IgD-negative memory B cell (primary cell): Measurements from ENCODE around the gene INAFM2. TPM values are rescaled to one million over a fixed set of nuclear protein-coding genes. Genes with fewer than 3 reads are reported as not detected.

Experiments used
- H3K27ac Mint-ChIP-seq, 3 donors: one replicate each; pipeline ENCODE4 v1.8.0; 2020 to 2022; ENCODE audit warnings: mild to moderate bottlenecking in 3 of 3, mixed read lengths in 3 of 3, moderate library complexity in 1 of 3
- H3K27me3 Mint-ChIP-seq: one replicate; pipeline ENCODE4 v1.8.0; 2021; ENCODE audit warnings: mixed read lengths
- H3K36me3 Mint-ChIP-seq: one replicate; pipeline ENCODE4 v1.8.0; 2020; ENCODE audit warnings: mild to moderate bottlenecking, mixed read lengths
- H3K4me1 Mint-ChIP-seq, 3 donors: one replicate each; pipeline ENCODE4 v1.8.0; 2020 to 2022; ENCODE audit warnings: mixed read lengths in 3 of 3, mild to moderate bottlenecking in 1 of 3
- H3K4me3 Mint-ChIP-seq, 4 donors: one replicate each; pipeline ENCODE4 v1.8.0; 2020 to 2022; ENCODE audit warnings: mild to moderate bottlenecking in 4 of 4, mixed read lengths in 4 of 4, moderate library complexity in 3 of 4
- H3K9me3 Mint-ChIP-seq, 3 donors: one replicate each; pipeline ENCODE4 v1.8.0; 2020 to 2021; ENCODE audit warnings: mixed read lengths in 3 of 3, mild to moderate bottlenecking in 1 of 3
- polyA plus RNA-seq: library from polyadenylated mRNA; unstranded; fragments of 300-500 nt; fragmentation: Illumina TruSeq; gene quantifications from one replicate; pipeline ENCODE4 v1.2.3, GENCODE V29; 2021

INAFM2 gene
- polyA plus RNA-seq, 1 donor from 2014 or later: 1.3 TPM

DNA sequence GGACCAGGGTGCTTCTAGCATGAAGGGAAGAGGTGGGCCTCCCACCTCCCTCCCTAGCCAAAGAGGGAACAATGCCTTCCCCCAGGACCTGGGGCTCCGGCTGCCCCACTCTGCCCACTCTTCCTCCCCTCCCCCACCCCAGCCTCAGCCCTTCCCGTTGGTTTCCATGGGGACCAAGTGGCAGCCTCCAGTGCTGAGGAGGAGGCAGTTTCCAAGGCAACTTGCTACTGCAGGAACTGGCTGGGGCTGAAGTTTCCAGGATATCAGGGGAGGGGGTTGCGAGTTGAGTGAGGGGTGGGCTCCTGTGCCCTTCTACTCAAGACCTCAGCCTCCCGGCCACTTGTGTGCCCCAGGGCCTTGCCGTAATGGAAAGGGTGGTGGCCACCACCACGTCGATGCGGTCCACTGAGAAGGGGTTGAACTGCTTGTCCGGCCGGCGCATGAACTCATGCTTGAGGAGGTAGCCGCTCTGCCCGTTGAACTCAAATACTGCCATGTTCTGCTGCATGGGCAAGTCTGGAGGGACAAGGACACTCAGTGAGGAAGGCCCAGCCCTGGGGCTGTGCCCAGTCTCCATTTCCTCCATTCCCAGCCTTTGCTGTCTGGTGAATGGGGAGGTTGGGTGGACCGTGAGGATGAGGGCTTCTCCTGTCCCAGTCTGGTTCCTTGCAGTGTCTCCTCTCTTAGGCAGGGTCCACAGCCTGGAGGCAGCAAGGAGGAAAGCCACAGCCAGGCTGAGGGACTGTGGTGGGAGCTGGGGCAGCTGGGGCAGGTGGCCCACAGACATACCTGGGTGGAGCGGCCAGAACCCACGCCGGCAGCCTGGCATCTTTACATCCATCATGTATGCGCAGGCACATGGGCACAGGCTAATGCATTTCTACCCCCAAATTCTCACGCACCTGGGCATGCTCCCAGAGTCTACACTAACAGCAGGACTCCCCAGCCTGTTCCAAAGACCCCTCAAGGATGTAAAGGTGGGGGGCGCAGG is 29.3 kb upstream of the INAFM2 start:
- H3K4me1 Mint-ChIP-seq: peaks cover 0 to 6% (median 2%) of the 10 kb centered on the region in 3 donors
- H3K27me3 Mint-ChIP-seq: no peaks in the 10 kb centered on the region
- H3K27ac Mint-ChIP-seq: no peak overlapping the region
- H3K4me3 Mint-ChIP-seq: no peak overlapping the region
- H3K36me3 Mint-ChIP-seq: peaks cover under 1% of the 10 kb centered on the region
- no peaks in the 10 kb centered on the region for H3K9me3 Mint-ChIP-seq

DNA sequence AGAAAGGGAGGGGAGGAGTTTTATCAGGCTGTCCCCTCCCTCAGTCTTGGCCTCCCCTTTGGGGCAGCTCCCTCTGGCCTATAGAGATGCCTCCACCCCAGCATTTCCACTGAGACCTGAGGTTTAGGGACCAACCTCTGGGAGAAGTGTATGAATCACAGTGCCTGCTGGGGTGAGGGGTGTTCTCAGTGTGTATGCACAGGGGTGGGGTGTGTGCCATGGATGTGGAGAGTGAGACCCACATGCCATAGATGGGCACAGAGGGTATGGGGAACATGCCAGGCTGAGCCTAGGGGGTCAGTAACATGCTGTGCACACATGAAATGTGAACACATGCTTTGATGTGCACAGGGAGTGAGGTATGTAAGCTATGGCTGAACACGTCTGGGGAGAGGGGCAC is 28.2 kb upstream of the INAFM2 start:
- no peaks in the 10 kb centered on the region for H3K27me3 Mint-ChIP-seq
- H3K4me1 Mint-ChIP-seq: peaks cover 0 to 3% (median 3%) of the 10 kb centered on the region in 3 donors
- peaks cover 7% of the 10 kb centered on the region for H3K36me3 Mint-ChIP-seq
- no peak overlapping the region for H3K4me3 Mint-ChIP-seq
- no peak overlapping the region for H3K27ac Mint-ChIP-seq
- peaks cover 0 to 2% (median 0%) of the 10 kb centered on the region in 3 donors for H3K9me3 Mint-ChIP-seq

DNA sequence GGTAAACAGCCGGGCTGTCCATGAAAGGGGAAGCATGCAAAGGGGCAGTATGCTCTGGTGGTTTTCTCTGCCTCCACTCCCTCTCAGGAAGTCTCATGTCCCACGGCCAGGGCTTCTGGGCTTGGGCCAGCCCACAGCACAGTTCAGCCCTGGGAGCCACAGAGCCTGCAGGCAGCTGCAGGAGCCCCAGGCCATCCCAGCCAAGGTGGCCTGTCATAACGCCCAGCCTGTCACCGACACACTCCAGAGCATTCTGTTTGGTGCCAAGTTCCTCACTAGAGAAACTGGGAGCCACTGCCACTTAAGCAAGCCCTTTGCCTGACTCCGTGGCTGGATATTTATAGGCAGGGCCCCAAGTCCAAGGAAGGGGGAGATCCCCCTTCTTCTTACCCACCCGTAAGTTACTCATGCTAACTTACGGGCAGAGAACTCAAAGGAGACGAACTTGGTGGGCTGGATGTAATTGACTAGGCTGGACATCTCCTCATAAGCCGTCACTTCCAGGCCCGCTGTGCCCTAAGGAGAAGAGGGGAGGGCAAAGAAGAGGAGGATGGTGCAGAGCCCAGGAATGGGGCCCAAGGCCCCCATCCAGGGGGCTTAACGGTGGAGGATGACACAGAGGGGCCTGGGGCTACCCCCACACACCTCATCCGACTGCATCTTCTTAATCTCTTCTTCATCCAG is 27.5 kb upstream of the INAFM2 start:
- Mint-ChIP-seq H3K4me1 (peaks cover 0 to 3% (median 3%) of the 10 kb centered on the region in 3 donors), H3K9me3 (peaks cover 0 to 9% (median 2%) of the 10 kb centered on the region in 3 donors), H3K4me3 (no peak overlapping the region), H3K36me3 (peaks cover 11% of the 10 kb centered on the region), H3K27me3 (no peaks in the 10 kb centered on the region), H3K27ac (no peak overlapping the region)

DNA sequence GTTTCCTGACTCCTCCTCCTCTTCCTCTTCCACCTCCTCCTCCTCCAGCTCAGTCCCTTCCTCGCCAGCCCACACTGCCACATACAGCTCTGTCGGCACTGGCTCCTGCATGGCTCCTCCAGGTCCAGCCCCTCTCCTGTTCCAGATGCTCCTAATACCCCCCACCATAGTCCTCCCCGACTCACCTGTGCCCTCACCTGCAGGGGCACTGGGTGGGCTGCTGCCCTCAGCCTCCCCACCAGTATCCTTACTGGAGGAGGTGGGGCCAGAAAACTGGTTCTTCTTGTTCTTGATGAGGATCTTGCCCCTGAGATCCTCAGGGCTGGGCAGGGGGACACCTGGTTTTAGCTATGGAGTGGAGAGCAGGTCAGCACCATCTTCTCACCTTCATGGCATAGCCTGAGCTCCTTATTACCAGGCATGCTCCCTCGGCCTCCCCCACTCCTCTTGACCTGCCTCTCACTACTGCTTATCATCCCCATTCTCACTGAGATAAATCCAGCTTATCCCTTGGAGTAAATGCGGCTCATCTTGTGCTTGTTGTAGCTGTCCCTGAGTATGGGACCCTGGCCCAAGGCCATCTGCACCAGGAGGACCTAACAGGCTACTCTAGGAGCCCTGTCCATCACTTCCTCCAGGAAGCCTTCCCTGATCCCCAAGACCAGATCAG is 26.8 kb upstream of the INAFM2 start:
- H3K4me3 Mint-ChIP-seq: peak overlapping the region in 1 of 4 donors; percentile 45
- peaks cover 11% of the 10 kb centered on the region for H3K36me3 Mint-ChIP-seq
- H3K27me3 Mint-ChIP-seq: no peaks in the 10 kb centered on the region
- H3K9me3 Mint-ChIP-seq: peaks cover 0 to 9% (median 2%) of the 10 kb centered on the region in 3 donors
- H3K4me1 Mint-ChIP-seq: peaks cover 0 to 3% (median 3%) of the 10 kb centered on the region in 3 donors
- no peak overlapping the region for H3K27ac Mint-ChIP-seq

DNA sequence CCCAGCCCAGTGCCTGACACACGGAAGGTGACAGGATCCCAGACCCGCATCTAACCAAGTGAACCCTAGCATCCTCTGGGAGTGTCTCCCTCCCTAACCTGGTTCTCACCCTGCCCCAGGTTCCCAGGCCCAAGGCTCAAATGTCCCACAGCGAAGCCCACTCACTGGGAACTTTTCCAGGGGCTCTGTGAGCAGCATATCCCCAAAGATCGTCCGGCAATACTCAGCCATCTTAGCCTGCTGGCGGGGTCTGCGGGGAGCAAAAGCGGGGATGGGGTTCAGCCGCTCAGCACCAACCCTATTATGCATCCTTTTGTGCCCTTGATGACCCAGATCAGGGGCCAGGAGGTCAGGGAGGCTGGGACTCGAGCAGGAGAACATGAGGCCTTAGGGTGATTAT is 26.1 kb upstream of the INAFM2 start:
- Mint-ChIP-seq H3K9me3 (peaks cover 0 to 9% (median 2%) of the 10 kb centered on the region in 3 donors), H3K4me1 (peaks cover 0 to 3% (median 3%) of the 10 kb centered on the region in 3 donors), H3K4me3 (no peak overlapping the region), H3K27me3 (no peaks in the 10 kb centered on the region), H3K27ac (no peak overlapping the region), H3K36me3 (peaks cover 11% of the 10 kb centered on the region)

DNA sequence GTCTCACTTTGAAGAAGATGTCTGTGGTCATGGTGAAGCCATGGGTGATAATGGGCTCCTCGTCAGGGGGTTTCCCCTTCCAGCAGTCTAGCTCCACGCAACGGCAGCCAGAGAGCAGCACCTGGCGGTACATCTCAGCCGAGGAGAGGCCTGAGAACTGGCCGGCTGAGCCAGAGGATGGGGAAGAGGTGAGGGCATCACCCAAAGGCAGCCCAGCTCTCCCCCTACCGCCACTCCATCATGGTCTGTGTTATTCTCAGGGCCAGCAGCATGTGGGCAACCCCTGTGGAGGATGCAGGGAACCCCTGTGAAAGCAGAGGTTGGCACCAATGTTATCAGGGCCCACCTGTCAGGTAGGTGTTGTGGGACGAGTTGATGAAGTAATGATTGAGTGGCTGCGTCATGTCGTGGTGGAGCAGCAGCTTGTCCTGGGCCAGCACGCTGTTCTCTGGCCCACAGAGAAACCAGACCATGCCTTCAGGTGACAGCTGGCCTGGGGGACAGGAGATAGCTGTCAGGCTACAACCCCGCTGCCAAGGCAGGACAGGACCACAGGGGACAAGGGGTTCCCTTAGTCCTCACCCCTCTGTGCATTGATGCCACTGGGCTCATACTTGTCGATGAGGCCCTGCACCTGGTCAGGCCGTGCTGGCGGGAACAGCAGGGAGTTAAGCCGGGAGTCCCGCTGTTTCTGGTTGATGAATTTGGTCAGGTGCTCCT is 25.1 kb upstream of the INAFM2 start:
- no peak overlapping the region for H3K27ac Mint-ChIP-seq
- H3K9me3 Mint-ChIP-seq: peaks cover 0 to 9% (median 2%) of the 10 kb centered on the region in 3 donors
- H3K36me3 Mint-ChIP-seq: peaks cover 14% of the 10 kb centered on the region
- H3K4me1 Mint-ChIP-seq: peaks cover 0 to 3% (median 3%) of the 10 kb centered on the region in 3 donors
- H3K27me3 Mint-ChIP-seq: no peaks in the 10 kb centered on the region
- no peak overlapping the region for H3K4me3 Mint-ChIP-seq

DNA sequence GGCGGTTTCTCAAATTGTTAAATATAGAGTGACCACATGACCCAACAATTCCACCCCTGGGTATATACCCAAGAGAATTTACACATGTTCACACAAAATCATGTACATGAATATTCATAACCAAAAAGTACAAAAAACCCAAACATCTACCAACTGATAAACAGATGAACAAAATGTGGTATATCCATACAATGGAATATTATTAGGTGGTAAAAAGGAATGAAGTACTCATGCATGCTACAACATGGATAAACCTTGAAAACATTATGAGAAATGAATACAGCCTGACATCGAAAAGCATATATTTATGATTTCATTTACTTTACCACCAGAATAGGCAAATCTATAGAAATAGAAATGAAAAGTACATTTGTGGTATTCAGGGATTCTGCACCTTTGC is 23.1 kb upstream of the INAFM2 start:
- Mint-ChIP-seq H3K4me3 (no peak overlapping the region), H3K36me3 (peaks cover 14% of the 10 kb centered on the region)

DNA sequence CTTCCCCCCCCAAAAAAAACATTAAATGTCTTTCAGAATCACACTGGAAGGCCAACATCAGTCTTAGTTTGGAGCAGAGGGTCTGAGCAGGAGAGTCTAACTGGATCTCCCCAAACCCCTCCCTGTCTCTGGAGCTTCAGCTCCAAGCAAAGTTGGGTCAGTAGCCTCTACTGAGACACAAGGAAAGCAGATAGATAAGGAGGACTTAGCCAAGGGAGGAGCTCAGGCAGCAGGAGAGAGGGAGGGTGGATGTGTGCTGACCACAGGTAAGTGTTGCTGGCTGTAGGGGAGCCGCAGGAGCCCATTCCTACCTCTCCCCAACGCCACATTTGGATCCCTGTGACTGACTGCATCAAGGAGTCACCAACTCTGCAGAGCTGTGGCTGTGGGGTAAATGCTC is 22.7 kb upstream of the INAFM2 start:
- peaks cover 0 to 9% (median 2%) of the 10 kb centered on the region in 3 donors for H3K9me3 Mint-ChIP-seq
- no peak overlapping the region for H3K27ac Mint-ChIP-seq
- H3K4me1 Mint-ChIP-seq: peaks cover 0 to 11% (median 5%) of the 10 kb centered on the region in 3 donors
- no peak overlapping the region for H3K4me3 Mint-ChIP-seq
- H3K27me3 Mint-ChIP-seq: no peaks in the 10 kb centered on the region
- peaks cover 14% of the 10 kb centered on the region for H3K36me3 Mint-ChIP-seq

More for the DNA sequence above, 23.1 kb upstream of the INAFM2 start:
- no peak overlapping the region for H3K27ac Mint-ChIP-seq
- H3K4me1 Mint-ChIP-seq: peaks cover 3 to 11% (median 5%) of the 10 kb centered on the region in 3 donors
- H3K9me3 Mint-ChIP-seq: peaks cover 0 to 9% (median 2%) of the 10 kb centered on the region in 3 donors
- H3K27me3 Mint-ChIP-seq: no peaks in the 10 kb centered on the region

DNA sequence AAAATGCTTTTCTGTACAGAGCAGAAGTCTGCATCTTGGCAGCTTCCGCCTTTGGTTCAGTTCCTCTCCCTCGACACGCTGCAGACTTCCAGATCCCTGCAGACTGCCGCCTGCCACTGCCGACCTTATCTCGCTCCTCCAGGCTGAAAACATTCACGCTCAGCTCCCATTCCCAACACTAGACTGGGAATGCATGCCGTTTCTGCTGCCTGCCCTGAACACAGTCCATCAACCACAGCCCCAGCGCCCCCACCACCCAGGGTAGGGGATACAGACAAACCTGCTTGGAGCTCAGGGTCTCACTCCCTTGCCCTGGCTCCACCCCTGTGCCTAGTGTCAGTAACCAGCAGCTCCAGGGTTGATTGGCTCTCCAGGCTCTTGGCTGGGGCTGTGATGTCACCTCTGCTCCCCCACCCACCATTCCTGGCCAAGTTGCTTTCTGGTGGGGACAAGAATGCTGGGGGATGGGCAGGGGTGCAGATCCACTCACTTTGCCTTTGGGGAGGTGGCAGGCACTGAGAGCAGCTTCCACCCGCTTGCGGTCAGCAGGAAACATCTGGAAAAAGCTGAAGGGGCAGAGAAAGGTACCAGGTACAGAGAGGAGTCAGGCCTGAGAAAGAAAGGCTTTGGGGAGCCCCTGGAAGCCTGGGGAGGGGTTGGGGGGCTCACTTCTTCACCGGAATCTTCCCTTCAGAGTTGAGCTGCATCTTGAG is 21.9 kb upstream of the INAFM2 start:
- Mint-ChIP-seq H3K27ac (no peak overlapping the region), H3K4me1 (peaks cover 7 to 16% (median 9%) of the 10 kb centered on the region in 3 donors), H3K27me3 (no peaks in the 10 kb centered on the region), H3K9me3 (peaks cover 0 to 9% (median 2%) of the 10 kb centered on the region in 3 donors), H3K36me3 (peaks cover 14% of the 10 kb centered on the region), H3K4me3 (peak overlapping the region in 1 of 4 donors; percentile 12)

DNA sequence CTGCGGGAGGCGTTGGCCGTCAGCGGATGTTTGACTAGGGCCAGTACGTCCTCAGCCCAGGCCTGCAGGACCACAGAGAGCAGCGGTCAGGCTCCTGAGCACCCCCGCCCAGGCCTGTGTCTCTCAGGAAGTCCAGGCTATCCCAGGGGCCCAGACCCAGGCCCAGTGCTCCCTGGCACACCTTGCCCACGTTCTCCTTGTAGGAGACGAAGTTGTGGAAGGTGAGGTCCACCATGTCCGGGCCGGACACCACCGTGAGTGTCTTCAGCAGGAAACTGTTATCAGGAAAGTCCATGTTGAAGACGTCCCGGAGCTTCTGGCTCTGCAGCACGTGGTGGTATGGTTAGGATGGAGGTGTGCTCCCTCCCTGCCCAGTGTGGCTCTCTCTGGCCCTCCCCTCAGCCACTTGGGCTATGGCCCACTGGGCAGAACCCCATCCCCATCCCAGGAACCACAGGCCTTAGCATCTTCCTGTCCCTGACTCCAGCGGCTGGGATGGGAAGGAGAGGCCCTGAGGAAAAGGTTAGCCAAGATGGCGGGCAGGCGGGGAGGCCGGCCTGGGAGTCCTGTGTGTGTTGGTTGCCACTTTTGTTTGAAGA is 21.1 kb upstream of the INAFM2 start:
- H3K9me3 Mint-ChIP-seq: peaks cover 0 to 9% (median 2%) of the 10 kb centered on the region in 3 donors
- peaks cover 14% of the 10 kb centered on the region for H3K36me3 Mint-ChIP-seq
- no peak overlapping the region for H3K4me3 Mint-ChIP-seq
- H3K27me3 Mint-ChIP-seq: no peaks in the 10 kb centered on the region
- no peak overlapping the region for H3K27ac Mint-ChIP-seq
- H3K4me1 Mint-ChIP-seq: peaks cover 10 to 20% (median 10%) of the 10 kb centered on the region in 3 donors

DNA sequence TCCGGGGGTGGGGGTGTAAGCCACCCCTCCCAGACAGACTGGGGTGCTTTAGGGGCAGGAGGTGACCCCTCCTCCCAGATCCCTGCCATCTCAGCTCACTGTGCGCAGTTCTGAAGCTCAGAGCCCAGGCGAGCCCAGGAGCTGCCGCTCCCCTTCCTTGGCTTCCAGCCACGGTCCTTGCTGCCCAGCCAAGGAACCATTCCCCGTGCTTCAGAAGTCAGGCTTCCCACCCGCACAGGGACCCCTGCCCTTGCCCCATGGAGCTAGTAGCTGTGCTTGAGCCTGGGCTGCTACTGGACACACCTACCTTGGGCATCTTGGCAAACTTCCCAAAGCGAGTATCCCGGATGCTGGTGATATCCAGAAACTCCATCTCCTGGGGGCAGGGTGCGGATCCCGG is 20.5 kb upstream of the INAFM2 start:
- Mint-ChIP-seq H3K27me3 (no peaks in the 10 kb centered on the region), H3K27ac (no peak overlapping the region), H3K4me3 (no peak overlapping the region), H3K4me1 (peaks cover 10 to 20% (median 12%) of the 10 kb centered on the region in 3 donors), H3K36me3 (peaks cover 14% of the 10 kb centered on the region), H3K9me3 (peaks cover 0 to 9% (median 2%) of the 10 kb centered on the region in 3 donors)

DNA sequence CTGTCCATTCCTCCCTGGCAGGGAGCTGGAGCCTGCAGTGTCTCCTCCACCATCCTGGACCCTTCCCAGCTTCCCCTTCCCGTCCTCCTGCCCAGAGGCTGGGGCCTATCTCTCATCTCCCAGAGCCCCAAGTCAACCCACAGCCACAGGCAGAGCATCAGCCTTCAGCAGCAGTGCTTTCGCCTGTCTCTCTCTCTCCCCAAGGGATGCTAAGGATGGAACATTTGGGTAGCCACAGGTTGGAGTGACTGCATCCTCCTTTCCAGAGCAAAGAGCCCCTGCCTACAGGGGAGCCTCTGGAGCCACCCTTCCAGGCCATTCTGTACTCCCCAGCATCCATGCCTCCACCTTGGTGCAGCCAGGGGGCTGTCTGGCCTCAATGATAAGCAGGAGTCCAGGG is 19.9 kb upstream of the INAFM2 start:
- no peak overlapping the region for H3K4me3 Mint-ChIP-seq
- peaks cover 0 to 9% (median 2%) of the 10 kb centered on the region in 3 donors for H3K9me3 Mint-ChIP-seq
- H3K27ac Mint-ChIP-seq: no peak overlapping the region
- no peaks in the 10 kb centered on the region for H3K27me3 Mint-ChIP-seq
- H3K4me1 Mint-ChIP-seq: peaks cover 11 to 23% (median 12%) of the 10 kb centered on the region in 3 donors
- peaks cover 14% of the 10 kb centered on the region for H3K36me3 Mint-ChIP-seq

DNA sequence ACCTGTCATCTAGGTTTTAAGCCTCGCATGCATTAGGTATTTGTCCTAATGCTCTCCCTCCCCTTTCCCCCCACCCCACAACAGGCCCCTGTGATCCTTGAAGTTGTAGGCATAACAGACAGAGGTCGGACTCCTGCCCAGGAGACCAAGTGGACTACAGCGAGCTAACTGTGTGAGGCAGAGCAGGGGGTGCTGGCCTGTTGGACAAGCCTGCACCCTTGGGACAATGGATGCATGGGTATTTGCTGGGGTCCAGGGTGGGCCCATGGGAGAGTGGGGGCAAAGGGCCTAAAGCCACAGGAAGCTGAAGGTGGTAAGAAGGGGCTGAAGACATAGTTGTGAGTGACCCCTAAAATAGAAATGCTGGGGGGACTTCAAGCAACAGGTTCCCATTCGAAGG is 18.2 kb upstream of the INAFM2 start:
- Mint-ChIP-seq H3K27ac (peak overlapping the region in 1 of 3 donors; percentile 76), H3K36me3 (peaks cover 8% of the 10 kb centered on the region), H3K9me3 (peaks cover 0 to 7% (median 2%) of the 10 kb centered on the region in 3 donors), H3K4me1 (peaks cover 22 to 31% (median 24%) of the 10 kb centered on the region in 3 donors), H3K4me3 (peak overlapping the region in 3 of 4 donors; percentile 17 to 97 (median 84)), H3K27me3 (no peaks in the 10 kb centered on the region)
